Mesendoderm (in vitro differentiated cells): ENCODE measurements around the gene AGBL5.
"Not testable (repeated sequence)": the region's sequence is repeated elsewhere in the genome, so short reads cannot be mapped to it uniquely, and the experiment has no call there.

Source experiments
- DNase-seq: peaks from one replicate; pipeline ENCODE4 v3.0.0; 2013
- H2AK5ac ChIP-seq: 2 replicates; pipeline ENCODE4 v1.6.1; 2013; ENCODE audit warnings: low read length, inconsistent platforms
- H2BK120ac ChIP-seq: 2 replicates; pipeline ENCODE4 v1.6.1; 2013; ENCODE audit warnings: low read depth, mild to moderate bottlenecking, low read length, moderate library complexity, mixed read lengths
- H2BK15ac ChIP-seq: replicated peaks from 2 replicates; pipeline ENCODE4 v1.6.1; 2013; ENCODE audit warnings: low read depth, mild to moderate bottlenecking, moderate library complexity
- H2BK5ac ChIP-seq: 2 replicates; pipeline ENCODE4 v1.6.1; 2013; ENCODE audit warnings: low read length, inconsistent platforms
- H3K18ac ChIP-seq: 2 replicates; pipeline ENCODE4 v1.6.1; 2013; ENCODE audit warnings: mild to moderate bottlenecking, low read length, mixed read lengths
- H3K23ac ChIP-seq: one replicate; pipeline ENCODE4 v1.6.1; 2013; ENCODE audit warnings: low read length
- H3K27ac ChIP-seq: 2 replicates; pipeline ENCODE4 v1.5.1; 2013; ENCODE audit warnings: low read depth, mild to moderate bottlenecking, inconsistent platforms, low read length, moderate library complexity
- H3K27me3 ChIP-seq: 2 replicates; pipeline ENCODE4 v1.6.1; 2013; ENCODE audit warnings: low read length, control low read depth, mild to moderate bottlenecking, inconsistent platforms; ENCODE audit not compliant: insufficient read depth, poor library complexity
- H3K36me3 ChIP-seq: 2 replicates; pipeline ENCODE4 v1.6.1; 2013; ENCODE audit warnings: low read length, inconsistent platforms; ENCODE audit not compliant: control insufficient read depth, insufficient read depth
- H3K4ac ChIP-seq: one replicate; pipeline ENCODE4 v1.6.1; 2013; ENCODE audit warnings: low read depth, mild to moderate bottlenecking, low read length, moderate library complexity
- H3K4me1 ChIP-seq: 2 replicates; pipeline ENCODE4 v1.6.1; 2013; ENCODE audit warnings: low read depth, low read length, inconsistent platforms; ENCODE audit not compliant: control insufficient read depth
- H3K4me2 ChIP-seq: 2 replicates; pipeline ENCODE4 v1.6.1; 2013; ENCODE audit warnings: low read length
- H3K4me3 ChIP-seq: 2 replicates; pipeline ENCODE4 v1.5.1; 2013; ENCODE audit warnings: mild to moderate bottlenecking, low read length
- H3K56ac ChIP-seq: one replicate; pipeline ENCODE4 v1.6.1; 2013; ENCODE audit warnings: low read length
- H3K79me1 ChIP-seq: 2 replicates; pipeline ENCODE4 v1.6.1; 2013; ENCODE audit warnings: low read length, inconsistent platforms
- H3K79me2 ChIP-seq: 2 replicates; pipeline ENCODE4 v1.6.1; 2013; ENCODE audit warnings: mild to moderate bottlenecking, low read length; ENCODE audit not compliant: control insufficient read depth, insufficient read depth
- H3K9ac ChIP-seq: 2 replicates; pipeline ENCODE4 v1.6.1; 2013; ENCODE audit warnings: low read length, inconsistent platforms
- H4K5ac ChIP-seq: one replicate; pipeline ENCODE4 v1.6.1; 2013; ENCODE audit warnings: low read length
- H4K8ac ChIP-seq: one replicate; pipeline ENCODE4 v1.6.1; 2013; ENCODE audit warnings: low read depth, mild to moderate bottlenecking, control low read depth, low read length, moderate library complexity
- WGBS: extraction: QIAGEN DNeasy Blood & Tissue Kit; methylation state at CpG from one replicate; pipeline ENCODE4 v1.1.7; 2013; ENCODE audit warnings: low lambda C conversion rate, missing lambda C conversion rate; ENCODE audit not compliant: insufficient coverage; ENCODE audit errors: extremely low coverage; 5-methylcytosine and 5-hydroxymethylcytosine counted together

The AGBL5 gene

DNA sequence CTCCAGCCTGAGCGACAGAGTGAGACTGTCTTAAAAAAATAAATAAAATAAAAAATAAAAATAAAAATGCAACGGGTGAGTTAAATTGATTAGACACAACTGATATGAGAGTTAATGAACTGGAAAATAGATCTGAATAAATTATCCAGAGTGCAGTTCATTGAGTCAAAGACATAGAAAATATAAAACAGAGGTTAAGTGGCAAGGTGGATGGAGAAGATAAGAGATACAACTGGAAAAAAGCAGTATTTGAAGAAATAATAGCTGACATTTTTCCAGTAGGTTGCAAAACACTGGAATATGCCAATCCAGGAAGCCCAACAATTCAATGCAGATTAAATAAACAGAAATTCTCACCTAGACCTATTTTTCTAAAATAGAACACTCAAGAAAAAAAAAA, 56.8 kb downstream of the AGBL5 start:
- Histone ChIP-seq H2BK5ac (no peak overlapping the region), H2AK5ac (no peak overlapping the region), H2BK120ac (no peak overlapping the region), H3K4me3 (no peak overlapping the region), H3K4me1 (no peaks in the 10 kb centered on the region), H3K9ac (no peak overlapping the region), H3K56ac (no peak overlapping the region), H3K36me3 (no peaks in the 10 kb centered on the region), H3K18ac (no peak overlapping the region), H3K79me1 (no peaks in the 10 kb centered on the region), H3K4ac (no peak overlapping the region), H3K27me3 (no peaks in the 10 kb centered on the region), H4K8ac (no peak overlapping the region), H3K79me2 (no peaks in the 10 kb centered on the region), H3K4me2 (no peak overlapping the region), H3K23ac (no peak overlapping the region), H2BK15ac (no peak overlapping the region), H4K5ac (no peak overlapping the region), H3K27ac (no peak overlapping the region)
- no CpG with 5 or more reads among the region's 2 CpGs for WGBS
- DNase-seq: no peak

DNA sequence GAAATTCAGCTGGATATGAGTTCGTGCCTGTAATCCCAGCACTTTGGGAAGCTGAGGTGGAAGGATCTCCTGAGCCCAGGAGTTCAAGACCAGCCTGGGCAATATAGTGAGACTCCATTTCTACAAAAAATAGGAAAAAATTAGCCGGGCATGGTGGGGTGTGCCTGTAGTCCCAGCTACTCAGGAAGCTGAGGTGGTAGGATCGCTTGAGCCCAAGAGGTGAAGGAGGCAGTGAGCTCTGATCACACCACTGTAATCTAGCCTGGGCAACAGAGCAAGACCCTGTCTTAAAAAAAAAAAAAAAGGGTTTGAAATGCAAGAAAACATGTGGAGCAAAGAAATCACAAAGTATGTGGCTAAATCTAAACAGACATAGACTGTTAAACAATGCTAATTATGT, 57.6 kb downstream of the AGBL5 start:
- no peak overlapping the region for H3K56ac ChIP-seq
- H3K4me1 ChIP-seq: no peaks in the 10 kb centered on the region
- H4K5ac ChIP-seq: no peak overlapping the region
- H3K4ac ChIP-seq: no peak overlapping the region
- no CpG with 5 or more reads among the region's 3 CpGs for WGBS
- no peak overlapping the region for H2BK5ac ChIP-seq
- no peak overlapping the region for H2BK15ac ChIP-seq
- no peaks in the 10 kb centered on the region for H3K36me3 ChIP-seq
- H3K18ac ChIP-seq: no peak overlapping the region
- H3K23ac ChIP-seq: no peak overlapping the region
- no peak overlapping the region for H3K27ac ChIP-seq
- H3K4me3 ChIP-seq: no peak overlapping the region
- H4K8ac ChIP-seq: no peak overlapping the region
- H3K79me1 ChIP-seq: no peaks in the 10 kb centered on the region
- no peak overlapping the region for H3K4me2 ChIP-seq
- H2AK5ac ChIP-seq: no peak overlapping the region
- H2BK120ac ChIP-seq: no peak overlapping the region
- no peaks in the 10 kb centered on the region for H3K27me3 ChIP-seq
- DNase-seq: no peak
- H3K79me2 ChIP-seq: no peaks in the 10 kb centered on the region
- no peak overlapping the region for H3K9ac ChIP-seq

DNA sequence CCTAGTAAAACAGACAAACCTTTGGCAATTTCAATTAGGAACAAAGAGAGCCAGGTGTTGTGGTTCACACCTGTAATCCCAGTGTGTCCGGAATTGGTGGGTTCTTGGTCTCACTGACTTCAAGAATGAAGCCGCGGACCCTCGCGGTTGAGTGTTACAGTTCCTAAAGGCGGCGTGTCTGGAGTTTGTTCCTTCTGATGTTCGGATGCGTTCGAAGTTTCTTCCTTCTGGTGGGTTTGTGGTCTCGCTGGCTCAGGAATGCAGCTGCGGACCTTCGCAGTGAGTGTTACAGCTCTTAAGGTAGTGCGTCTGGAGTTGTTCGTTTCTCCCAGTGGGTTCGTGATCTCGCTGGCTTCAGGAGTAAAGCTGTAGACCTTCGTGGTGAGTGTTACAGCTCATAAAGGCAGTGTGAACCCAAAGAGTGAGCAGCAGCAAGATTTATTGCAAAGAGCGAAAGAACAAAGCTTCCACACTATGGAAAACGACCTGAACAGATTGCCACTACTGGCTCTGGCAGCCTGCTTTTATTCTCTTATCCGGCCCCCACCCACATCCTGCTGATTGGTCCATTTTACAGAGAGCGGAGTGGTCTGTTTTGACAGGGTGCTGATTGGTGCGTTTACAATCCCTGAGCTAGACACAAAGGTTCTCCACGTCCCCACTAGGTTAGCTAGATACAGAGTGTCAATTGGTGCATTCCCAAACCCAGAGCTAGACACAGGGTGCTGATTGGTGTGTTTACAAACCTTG, 59.3 kb downstream of the AGBL5 start:
- H3K79me1 ChIP-seq, H3K4me2 ChIP-seq, H3K27ac ChIP-seq, H3K36me3 ChIP-seq, H3K79me2 ChIP-seq, H3K9ac ChIP-seq, H2BK15ac ChIP-seq, H2BK5ac ChIP-seq, H3K27me3 ChIP-seq, H3K56ac ChIP-seq, H3K4me1 ChIP-seq, DNase-seq, H4K8ac ChIP-seq, H2AK5ac ChIP-seq, H3K4ac ChIP-seq, H4K5ac ChIP-seq, H3K23ac ChIP-seq, H2BK120ac ChIP-seq, H3K18ac ChIP-seq, H3K4me3 ChIP-seq: not testable (repeated sequence)
- WGBS: no CpG with 5 or more reads among the region's 24 CpGs

DNA sequence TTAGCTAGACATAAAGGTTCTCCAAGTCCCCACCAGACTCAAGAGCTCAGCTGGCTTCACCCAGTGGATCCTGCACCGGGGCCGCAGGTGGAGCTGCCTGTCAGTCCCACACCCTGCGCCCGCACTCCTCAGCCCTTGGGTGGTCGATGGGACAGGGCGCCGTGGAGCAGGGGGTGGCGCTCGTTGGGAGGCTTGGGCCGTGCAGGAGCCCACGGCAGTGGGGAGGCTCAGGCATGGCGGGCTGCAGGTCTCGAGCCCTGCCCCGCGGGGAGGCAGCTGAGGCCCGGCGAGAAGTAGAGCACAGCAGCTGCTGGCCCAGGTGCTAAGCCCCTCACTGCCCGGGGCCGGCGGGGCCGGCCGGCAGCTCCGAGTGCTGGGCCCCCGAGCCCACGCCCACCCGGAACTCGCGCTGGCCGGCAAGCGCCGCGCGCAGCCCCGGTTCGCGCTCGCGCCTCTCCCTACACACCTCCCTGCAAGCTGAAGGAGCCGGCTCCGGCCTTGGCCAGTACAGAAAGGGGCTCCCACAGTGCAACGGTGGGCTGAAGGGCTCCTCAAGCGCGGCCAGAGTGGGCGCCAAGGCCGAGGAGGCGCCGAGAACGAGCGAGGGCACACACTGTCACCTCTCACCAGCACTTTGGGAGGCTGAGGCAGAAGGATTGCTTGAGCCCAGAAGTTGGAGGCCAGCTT, 60.1 kb downstream of the AGBL5 start:
- not testable (repeated sequence) for H3K4me1 ChIP-seq, H3K9ac ChIP-seq, H3K36me3 ChIP-seq, H3K79me2 ChIP-seq, H3K4me3 ChIP-seq, H2BK15ac ChIP-seq, H3K56ac ChIP-seq, H3K27me3 ChIP-seq, H2AK5ac ChIP-seq, H3K27ac ChIP-seq, H2BK5ac ChIP-seq, H3K4me2 ChIP-seq, H2BK120ac ChIP-seq, H3K4ac ChIP-seq, H4K5ac ChIP-seq, H3K18ac ChIP-seq, H3K23ac ChIP-seq, H3K79me1 ChIP-seq, H4K8ac ChIP-seq, DNase-seq
- no CpG with 5 or more reads among the region's 49 CpGs for WGBS

DNA sequence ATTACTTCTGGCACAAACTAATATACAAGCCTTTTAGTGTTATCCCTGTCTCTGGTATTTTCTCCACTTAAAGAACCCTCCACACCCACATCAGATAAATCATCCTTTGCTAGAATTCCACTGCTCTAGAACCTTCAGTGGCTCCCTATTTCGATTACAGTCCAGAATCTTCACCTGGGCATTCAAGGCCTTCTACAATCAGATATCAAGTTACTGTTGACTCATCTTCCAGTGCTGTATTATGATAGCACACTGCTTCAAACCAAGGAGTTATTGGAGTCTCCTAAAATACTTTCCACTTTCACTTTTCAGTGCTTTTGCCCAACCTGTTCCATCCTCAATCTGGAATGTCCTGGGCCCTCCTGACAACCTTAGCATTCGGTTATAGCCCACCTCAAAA, 64.1 kb downstream of the AGBL5 start:
- no peak overlapping the region for H4K5ac ChIP-seq
- no CpG with 5 or more reads among the region's 2 CpGs for WGBS
- H3K79me1 ChIP-seq: no peaks in the 10 kb centered on the region
- no peak overlapping the region for H3K18ac ChIP-seq
- no peak overlapping the region for H2AK5ac ChIP-seq
- H3K36me3 ChIP-seq: no peaks in the 10 kb centered on the region
- H2BK5ac ChIP-seq: no peak overlapping the region
- H3K27me3 ChIP-seq: peaks cover 10% of the 10 kb centered on the region
- H4K8ac ChIP-seq: no peak overlapping the region
- no peak overlapping the region for H3K27ac ChIP-seq
- no peak overlapping the region for H3K9ac ChIP-seq
- no peak overlapping the region for H3K4me3 ChIP-seq
- DNase-seq: no peak
- H2BK120ac ChIP-seq: no peak overlapping the region
- peaks cover 2% of the 10 kb centered on the region for H3K4me1 ChIP-seq
- H3K79me2 ChIP-seq: no peaks in the 10 kb centered on the region
- H3K4ac ChIP-seq: no peak overlapping the region
- H3K4me2 ChIP-seq: no peak overlapping the region
- H2BK15ac ChIP-seq: no peak overlapping the region
- H3K23ac ChIP-seq: no peak overlapping the region
- no peak overlapping the region for H3K56ac ChIP-seq
